WTC11 (cell line): ENCODE results near the gene MKS1. TPM values are rescaled to one million over a fixed set of nuclear protein-coding genes. Genes with fewer than 3 reads are reported as not detected.
A peak's percentile ranks its signal among the peaks of the same experiment; 100 is the strongest.

Experiments used
- ATAC-seq: fragments of 200-7000 bp; cut with Tn5 transposase; 2 replicates; pipeline ENCODE4 v1.10.0; 2021; ENCODE audit warnings: mild to moderate bottlenecking, moderate library complexity
- CTCF ChIA-PET: fragments of 300-600 bp; sonication (Branson Sonifier 250); formaldehyde crosslinking; loops from one replicate; lab custom pipeline; 2021; ENCODE audit warnings: antibody characterized with exemption; lab: Charles Lee
- POLR2A ChIA-PET: fragments of 350-600 bp; sonication (Branson Sonifier 250); formaldehyde crosslinking; loops from one replicate; lab custom pipeline; 2021; ENCODE audit warnings: antibody characterized with exemption; lab: Charles Lee
- DNase-seq: peaks from one replicate; pipeline ENCODE4 v3.0.0; 2021; ENCODE audit warnings: low spot score
- H3K27ac Mint-ChIP-seq: 2 replicates; pipeline ENCODE4 v1.8.0; 2021; ENCODE audit warnings: mixed read lengths
- H3K27me3 Mint-ChIP-seq: 2 replicates; pipeline ENCODE4 v1.8.0; 2021; ENCODE audit warnings: low read depth, mild to moderate bottlenecking, moderate library complexity, mixed read lengths
- H3K36me3 Mint-ChIP-seq: 2 replicates; pipeline ENCODE4 v1.8.0; 2021; ENCODE audit warnings: mixed read lengths
- H3K4me1 Mint-ChIP-seq: 2 replicates; pipeline ENCODE4 v1.8.0; 2022; ENCODE audit warnings: mixed read lengths
- H3K4me3 Mint-ChIP-seq: 2 replicates; pipeline ENCODE4 v1.8.0; 2021; ENCODE audit warnings: mild to moderate bottlenecking, moderate library complexity, mixed read lengths
- H3K9me3 Mint-ChIP-seq: 2 replicates; pipeline ENCODE4 v1.8.0; 2021; ENCODE audit warnings: mixed read lengths
- ATF6 ChIP-seq: sonication (generic); formaldehyde crosslinking; IDR thresholded peaks from 2 replicates; pipeline ENCODE4 v1.8.1; 2023; ENCODE audit warnings: mild to moderate bottlenecking, missing genetic modification reagents
- CREB1 ChIP-seq: sonication (generic); formaldehyde crosslinking; IDR thresholded peaks from 2 replicates; pipeline ENCODE4 v1.8.0; 2023; ENCODE audit warnings: mild to moderate bottlenecking, missing genetic modification reagents
- FOXK1 ChIP-seq: sonication (generic); formaldehyde crosslinking; IDR thresholded peaks from 2 replicates; pipeline ENCODE4 v1.8.0; 2022; ENCODE audit warnings: mild to moderate bottlenecking, moderate library complexity, missing genetic modification reagents
- GABPB1 ChIP-seq: sonication (generic); formaldehyde crosslinking; IDR thresholded peaks from 2 replicates; pipeline ENCODE4 v1.8.1; 2023; ENCODE audit warnings: mild to moderate bottlenecking, missing genetic modification reagents
- NFATC4 ChIP-seq: fragments of 250-450 bp; sonication (Bioruptor Pico); IDR thresholded peaks from 2 replicates; pipeline ENCODE4 v1.9.0; 2021; ENCODE audit warnings: mild to moderate bottlenecking
- NFE2L1 ChIP-seq: sonication (generic); formaldehyde crosslinking; IDR thresholded peaks from 2 replicates; pipeline ENCODE4 v1.8.1; 2023; ENCODE audit warnings: missing genetic modification reagents
- OVOL2 ChIP-seq: fragments of 250-450 bp; sonication (Bioruptor Pico); IDR thresholded peaks from 2 replicates; pipeline ENCODE4 v1.9.0; 2021; ENCODE audit warnings: mild to moderate bottlenecking, borderline replicate concordance
- PRRX2 ChIP-seq: fragments of 250-450 bp; sonication (Bioruptor Pico); IDR thresholded peaks from 2 replicates; pipeline ENCODE4 v1.8.0; 2021; ENCODE audit warnings: mild to moderate bottlenecking
- SMAD3 ChIP-seq: sonication (generic); formaldehyde crosslinking; IDR thresholded peaks from 2 replicates; pipeline ENCODE4 v1.8.0; 2022; ENCODE audit warnings: missing genetic modification reagents, mild to moderate bottlenecking, borderline replicate concordance
- SMAD4 ChIP-seq: sonication (generic); formaldehyde crosslinking; IDR thresholded peaks from 2 replicates; pipeline ENCODE4 v1.8.0; 2022; ENCODE audit warnings: mild to moderate bottlenecking, missing genetic modification reagents
- TEAD1 ChIP-seq: sonication (generic); formaldehyde crosslinking; IDR thresholded peaks from 2 replicates; pipeline ENCODE4 v1.8.0; 2022; ENCODE audit warnings: mild to moderate bottlenecking, missing genetic modification reagents
- ZBTB43 ChIP-seq: sonication (generic); formaldehyde crosslinking; IDR thresholded peaks from 2 replicates; pipeline ENCODE4 v1.8.1; 2023; ENCODE audit warnings: mild to moderate bottlenecking, missing genetic modification reagents
- ZNF138 ChIP-seq: sonication (generic); formaldehyde crosslinking; conservative IDR thresholded peaks from 2 replicates; pipeline ENCODE4 v1.8.1; 2022; ENCODE audit warnings: mild to moderate bottlenecking, moderate library complexity, missing genetic modification reagents
- ZNF232 ChIP-seq: sonication (generic); formaldehyde crosslinking; IDR thresholded peaks from 2 replicates; pipeline ENCODE4 v1.8.0; 2022; ENCODE audit warnings: mild to moderate bottlenecking, missing genetic modification reagents
- ZNF317 ChIP-seq: sonication (generic); formaldehyde crosslinking; IDR thresholded peaks from 2 replicates; pipeline ENCODE4 v1.8.1; 2023; ENCODE audit warnings: low read depth, mild to moderate bottlenecking, moderate library complexity, missing genetic modification reagents, borderline replicate concordance
- ZNF416 ChIP-seq: fragments of 250-450 bp; sonication (Bioruptor Pico); IDR thresholded peaks from 2 replicates; pipeline ENCODE4 v1.9.0; 2021; ENCODE audit warnings: mild to moderate bottlenecking, inconsistent platforms
- ZNF512 ChIP-seq: sonication (generic); formaldehyde crosslinking; IDR thresholded peaks from 2 replicates; pipeline ENCODE4 v1.8.1; 2022; ENCODE audit warnings: missing genetic modification reagents, borderline replicate concordance
- ZNF671 ChIP-seq: fragments of 250-450 bp; sonication (Bioruptor Pico); IDR thresholded peaks from 2 replicates; pipeline ENCODE4 v1.8.0; 2021; ENCODE audit warnings: mild to moderate bottlenecking
- ZSCAN18 ChIP-seq: fragments of 250-450 bp; sonication (Bioruptor Pico); IDR thresholded peaks from 2 replicates; pipeline ENCODE4 v2.1.2; 2022; ENCODE audit warnings: mild to moderate bottlenecking, moderate library complexity
- total RNA-seq: library from RNA; stranded (reverse); gene quantifications from 3 replicates; pipeline ENCODE4 v1.2.3, GENCODE V29; 2021

MKS1 gene
- total RNA-seq, 1 experiment from 2014 or later: 24.2 TPM

GRCh38 chr17:58234512-58234911, 15.5 kb upstream of the MKS1 start (continued):
- TF ChIP-seq ZNF416 (no peak), ATF6 (CRISPR knock-in tag) (no peak), OVOL2 (no peak), NFE2L1 (CRISPR knock-in tag) (no peak), NFATC4 (no peak), PRRX2 (CRISPR knock-in tag) (no peak), TEAD1 (CRISPR knock-in tag) (no peak), SMAD3 (CRISPR knock-in tag) (no peak), ZSCAN18 (CRISPR knock-in tag) (no peak)

- peaks cover 10% of the 10 kb centered on the region for H3K4me1 Mint-ChIP-seq
- no peaks in the 10 kb centered on the region for H3K36me3 Mint-ChIP-seq
- H3K27ac Mint-ChIP-seq: no peak overlapping the region
- CTCF ChIA-PET: interaction anchor here (1.1 to 1.9 kb wide), 3 partner anchors 9 to 33 kb away, joined by 3 to 12 read pairs (median 8); no protein-coding TSS in a partner anchor
- no peak for TF ChIP-seq ZNF317
- TF ChIP-seq ZNF671 (CRISPR knock-in tag): no peak
- TF ChIP-seq ZNF232: no peak
- ATAC-seq (no peak), DNase-seq (no peak)
- no peak overlapping the region for H3K4me3 Mint-ChIP-seq
- POLR2A ChIA-PET: interaction anchor here (0.6 kb wide), 1 partner anchor 244 kb away, joined by 5 read pairs; no protein-coding TSS in a partner anchor
- peaks cover 72% of the 10 kb centered on the region for H3K27me3 Mint-ChIP-seq
- no peaks in the 10 kb centered on the region for H3K9me3 Mint-ChIP-seq
Measured at GRCh38 chr17:58233543-58233942, 14.5 kb upstream of the MKS1 start.

GRCh38 chr17:58232707-58233156, 13.7 kb upstream of the MKS1 start:
- Mint-ChIP-seq H3K27ac (no peak overlapping the region), H3K36me3 (no peaks in the 10 kb centered on the region), H3K4me3 (no peak overlapping the region), H3K4me1 (peaks cover 11% of the 10 kb centered on the region), H3K9me3 (no peaks in the 10 kb centered on the region), H3K27me3 (peaks cover 72% of the 10 kb centered on the region)
- DNase-seq (peak; percentile 16), ATAC-seq (peak; percentile 64)
- no peak for TF ChIP-seq PRRX2 (CRISPR knock-in tag)
- TF ChIP-seq SMAD4 (CRISPR knock-in tag): no peak
- no peak for TF ChIP-seq NFATC4
- TF ChIP-seq CREB1: no peak
- no peak for TF ChIP-seq ZNF138 (CRISPR knock-in tag)
- no peak for TF ChIP-seq ZNF512
- TF ChIP-seq ZNF671 (CRISPR knock-in tag): no peak
- no peak for TF ChIP-seq FOXK1
- TF ChIP-seq ZBTB43 (CRISPR knock-in tag): no peak
- no peak for TF ChIP-seq GABPB1
- POLR2A ChIA-PET: interaction anchor here (0.6 kb wide), 1 partner anchor 244 kb away, joined by 5 read pairs; no protein-coding TSS in a partner anchor
- CTCF ChIA-PET: interaction anchor here (0.8 to 1.9 kb wide), 7 partner anchors 8 to 214 kb away, joined by 3 to 12 read pairs (median 4); no protein-coding TSS in a partner anchor
